AG04450 (cell line): ENCODE data around the gene ZNF143. TPM values are rescaled to one million over a fixed set of nuclear protein-coding genes. Genes with fewer than 3 reads are reported as not detected.

Source experiments
- CTCF ChIA-PET: fragments of 300-600, 350-600 bp; formaldehyde crosslinking; extraction: SDS; loops from one replicate; lab custom pipeline; 2022; ENCODE audit warnings: antibody characterized with exemption, inconsistent platforms; lab: Charles Lee
- POLR2A ChIA-PET: fragments of 350-600 bp; formaldehyde crosslinking; extraction: SDS; loops from one replicate; lab custom pipeline; 2021; ENCODE audit warnings: antibody characterized with exemption, inconsistent platforms; lab: Yijun Ruan, JAX
- DNase-seq: peaks from one replicate; pipeline ENCODE4 v3.0.0-alpha.2; 2011; ENCODE audit warnings: low read depth, low spot score
- H3K27ac ChIP-seq: one replicate; pipeline ENCODE4 v1.5.1; 2012; ENCODE audit warnings: low read depth, low read length, control low read depth
- H3K27me3 ChIP-seq: one replicate; pipeline ENCODE4 v1.6.0; 2012; ENCODE audit warnings: low read length; ENCODE audit not compliant: control insufficient read depth, insufficient read depth
- H3K4me3 ChIP-seq: 2 replicates; pipeline ENCODE4 v1.5.1; 2011; ENCODE audit warnings: mild to moderate bottlenecking, low read depth, low read length, control low read depth
- H3K9me3 ChIP-seq: 2 replicates; pipeline ENCODE4 v1.5.1; 2012; ENCODE audit warnings: low read length; ENCODE audit not compliant: control insufficient read depth, insufficient read depth
- polyA plus RNA-seq: library from polyadenylated mRNA; depleted of rRNA; stranded (reverse); fragments of >200 nt; gene quantifications from 2 replicates; pipeline ENCODE4 v1.2.3, GENCODE V29; 2011
- TF ChIP-seq, protein P1 (sequence below): IDR thresholded peaks from 2 replicates; pipeline ENCODE4 v1.5.1; 2011; ENCODE audit warnings: low read depth, low read length, control low read depth, inconsistent platforms

Gene ZNF143
- polyA plus RNA-seq, 1 experiment, result 29.4 TPM

DNA sequence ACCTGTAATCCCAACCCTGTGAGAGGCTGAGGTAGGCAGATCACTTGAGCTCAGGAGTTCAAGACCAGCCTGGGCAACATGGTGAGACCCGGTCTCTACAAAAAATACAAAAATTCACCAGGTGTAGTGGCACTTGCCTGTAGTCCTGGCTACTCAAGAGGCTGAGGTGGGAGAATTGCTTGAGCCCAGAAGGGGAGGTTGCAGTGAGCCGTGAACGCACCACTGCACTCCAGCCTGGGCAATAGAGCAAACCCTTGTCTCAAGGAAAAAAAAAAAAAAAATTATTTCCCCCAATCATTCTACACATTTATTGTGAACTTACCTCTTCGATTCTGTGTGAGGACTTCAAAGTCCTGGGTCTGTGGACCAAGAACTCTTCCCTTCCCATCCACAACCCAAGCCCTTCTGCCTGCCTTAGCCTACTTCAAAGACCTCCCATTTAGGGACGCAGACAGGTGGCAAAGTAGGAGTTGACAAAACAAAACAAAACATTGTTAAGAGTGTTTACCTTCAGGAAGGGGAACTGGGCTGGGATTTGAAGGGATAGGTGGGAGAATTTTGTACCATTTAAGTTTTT lies 108.9 kb downstream of the ZNF143 start:
- H3K9me3 ChIP-seq, result no peaks in the 10 kb centered on the region; the same call in 1 of the 2 replicates
- TF ChIP-seq, protein P1, sequence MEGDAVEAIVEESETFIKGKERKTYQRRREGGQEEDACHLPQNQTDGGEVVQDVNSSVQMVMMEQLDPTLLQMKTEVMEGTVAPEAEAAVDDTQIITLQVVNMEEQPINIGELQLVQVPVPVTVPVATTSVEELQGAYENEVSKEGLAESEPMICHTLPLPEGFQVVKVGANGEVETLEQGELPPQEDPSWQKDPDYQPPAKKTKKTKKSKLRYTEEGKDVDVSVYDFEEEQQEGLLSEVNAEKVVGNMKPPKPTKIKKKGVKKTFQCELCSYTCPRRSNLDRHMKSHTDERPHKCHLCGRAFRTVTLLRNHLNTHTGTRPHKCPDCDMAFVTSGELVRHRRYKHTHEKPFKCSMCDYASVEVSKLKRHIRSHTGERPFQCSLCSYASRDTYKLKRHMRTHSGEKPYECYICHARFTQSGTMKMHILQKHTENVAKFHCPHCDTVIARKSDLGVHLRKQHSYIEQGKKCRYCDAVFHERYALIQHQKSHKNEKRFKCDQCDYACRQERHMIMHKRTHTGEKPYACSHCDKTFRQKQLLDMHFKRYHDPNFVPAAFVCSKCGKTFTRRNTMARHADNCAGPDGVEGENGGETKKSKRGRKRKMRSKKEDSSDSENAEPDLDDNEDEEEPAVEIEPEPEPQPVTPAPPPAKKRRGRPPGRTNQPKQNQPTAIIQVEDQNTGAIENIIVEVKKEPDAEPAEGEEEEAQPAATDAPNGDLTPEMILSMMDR, result no peak
- peak overlapping the region; percentile 87 for H3K27ac ChIP-seq
- CTCF ChIA-PET, result interaction anchor here (0.5 to 1.6 kb wide), 2 partner anchors 44 to 1220 kb away, joined by 3 to 5 read pairs; no protein-coding TSS in a partner anchor
- POLR2A ChIA-PET, result no interaction called here
- no peak for DNase-seq
- no peaks in the 10 kb centered on the region for H3K27me3 ChIP-seq
- no peak overlapping the region for H3K4me3 ChIP-seq

DNA sequence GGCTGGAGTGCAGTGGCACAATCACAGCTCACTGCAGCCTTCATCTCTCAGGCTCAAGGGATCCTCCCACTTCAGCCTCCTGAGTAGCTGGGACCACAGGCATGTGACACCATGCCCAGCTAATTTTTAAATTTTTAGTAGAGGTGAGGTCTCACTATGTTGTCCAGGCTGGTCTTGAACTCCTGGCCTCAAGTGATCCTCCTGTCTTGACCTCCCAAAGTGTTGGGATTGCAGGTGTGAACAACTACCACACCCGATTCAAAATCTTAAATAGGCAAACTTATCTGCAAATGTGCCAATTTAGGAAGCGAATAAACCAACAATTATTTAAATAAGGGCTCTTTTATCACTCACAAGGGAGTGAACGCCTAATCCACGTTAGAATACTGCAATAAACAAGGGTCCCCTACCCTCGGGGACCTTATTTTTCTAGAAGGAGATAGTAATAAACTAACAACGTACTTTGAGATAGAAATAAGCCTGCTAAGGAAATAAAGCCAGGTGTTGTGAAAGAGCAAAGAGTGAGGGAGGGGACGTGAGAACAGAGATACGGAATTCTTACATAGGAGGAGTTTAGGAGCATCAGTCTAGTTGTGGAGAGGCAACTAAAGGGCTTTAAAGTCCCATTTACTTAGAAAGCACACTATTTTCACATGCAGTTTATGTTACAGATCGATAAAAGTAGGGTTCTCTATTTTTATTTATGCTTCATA lies 109.7 kb downstream of the ZNF143 start:
- H3K27ac ChIP-seq, result no peak overlapping the region
- no peaks in the 10 kb centered on the region; the same call in 1 of the 2 replicates for H3K9me3 ChIP-seq
- no peak for DNase-seq
- TF ChIP-seq, protein P1, result no peak
- no peak overlapping the region for H3K4me3 ChIP-seq
- ChIA-PET CTCF (interaction anchor here (0.5 to 1.6 kb wide), 2 partner anchors 43 to 1219 kb away, joined by 3 to 5 read pairs; no protein-coding TSS in a partner anchor), POLR2A (no interaction called here)
- no peaks in the 10 kb centered on the region for H3K27me3 ChIP-seq

DNA sequence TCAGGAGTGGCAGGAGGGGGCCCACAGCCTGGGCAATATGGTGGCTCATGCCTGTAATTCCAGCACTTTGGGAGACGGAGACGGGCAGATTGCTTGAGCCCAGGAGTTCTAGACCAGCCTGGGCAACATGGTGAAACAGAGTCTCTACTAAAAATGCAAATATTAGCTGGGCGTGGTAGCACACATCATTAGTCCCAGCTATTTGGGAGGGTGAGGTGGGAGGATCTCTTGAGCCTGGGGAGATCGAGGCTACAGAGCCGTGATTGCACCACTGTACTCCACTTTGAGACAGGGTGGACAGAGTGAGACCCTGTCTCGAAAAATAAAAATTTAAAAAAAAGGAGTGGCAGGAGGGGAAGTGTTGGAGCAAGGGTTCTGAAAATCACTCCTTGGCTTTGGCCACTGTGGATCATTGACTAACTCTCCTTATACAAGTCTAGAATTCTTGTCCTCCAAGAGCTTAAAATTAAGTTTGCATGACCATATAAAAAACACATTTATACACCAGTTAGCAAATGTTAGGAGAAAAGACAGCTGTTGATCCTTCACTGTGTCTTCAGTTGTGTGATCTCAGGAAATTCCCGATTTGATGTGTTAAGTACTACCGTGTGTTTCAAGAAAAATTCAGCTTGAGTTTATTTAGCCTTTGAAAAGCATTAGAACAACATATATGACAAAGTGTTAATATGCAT lies 110.4 kb downstream of the ZNF143 start:
- no peaks in the 10 kb centered on the region for H3K27me3 ChIP-seq
- DNase-seq, result no peak
- H3K27ac ChIP-seq, result no peak overlapping the region
- TF ChIP-seq, protein P1, result no peak
- CTCF ChIA-PET, result interaction anchor here (1.2 to 1.7 kb wide), 2 partner anchors 36 to 65 kb away, joined by 4 to 7 read pairs; no protein-coding TSS in a partner anchor
- POLR2A ChIA-PET, result interaction anchor here (1.5 kb wide), 1 partner anchor 111 kb away, joined by 4 read pairs; the partner anchor contains the start of gene ZNF143
- no peaks in the 10 kb centered on the region; the same call in 1 of the 2 replicates for H3K9me3 ChIP-seq
- H3K4me3 ChIP-seq, result no peak overlapping the region

DNA sequence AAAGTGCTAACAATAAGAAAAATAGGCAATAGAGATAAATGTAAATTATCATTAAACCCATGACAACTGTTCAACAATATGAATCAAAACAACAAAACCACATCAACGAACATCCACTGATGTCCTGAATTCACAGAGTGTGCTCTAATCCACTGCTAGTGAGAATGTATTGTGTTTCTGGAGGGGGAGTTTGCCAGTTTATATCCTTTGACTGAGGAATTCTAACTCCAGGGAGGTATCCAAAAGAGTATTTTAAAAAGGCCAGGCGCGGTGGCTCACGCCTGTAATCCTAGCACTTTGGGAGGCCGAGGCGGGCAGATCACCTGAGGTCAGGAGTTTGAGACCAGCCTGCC lies 110.9 kb downstream of the ZNF143 start:
- POLR2A ChIA-PET, result interaction anchor here (1.5 kb wide), 1 partner anchor 111 kb away, joined by 4 read pairs; the partner anchor contains the start of gene ZNF143
- CTCF ChIA-PET, result interaction anchor here (1.2 to 1.7 kb wide), 2 partner anchors 37 to 65 kb away, joined by 4 to 7 read pairs; no protein-coding TSS in a partner anchor
- Histone ChIP-seq H3K27ac (no peak overlapping the region), H3K9me3 (no peaks in the 10 kb centered on the region; the same call in 1 of the 2 replicates), H3K27me3 (no peaks in the 10 kb centered on the region), H3K4me3 (no peak overlapping the region)
- TF ChIP-seq, protein P1, result no peak
- no peak for DNase-seq
